ENCODE results near the gene RHPN2. TPM values are rescaled to one million over a fixed set of nuclear protein-coding genes. Genes with fewer than 3 reads are reported as not detected.

The RHPN2 gene
- total and polyA plus RNA-seq, 7 donors = 1.7 to 84.8 (median 3.2) TPM

DNA sequence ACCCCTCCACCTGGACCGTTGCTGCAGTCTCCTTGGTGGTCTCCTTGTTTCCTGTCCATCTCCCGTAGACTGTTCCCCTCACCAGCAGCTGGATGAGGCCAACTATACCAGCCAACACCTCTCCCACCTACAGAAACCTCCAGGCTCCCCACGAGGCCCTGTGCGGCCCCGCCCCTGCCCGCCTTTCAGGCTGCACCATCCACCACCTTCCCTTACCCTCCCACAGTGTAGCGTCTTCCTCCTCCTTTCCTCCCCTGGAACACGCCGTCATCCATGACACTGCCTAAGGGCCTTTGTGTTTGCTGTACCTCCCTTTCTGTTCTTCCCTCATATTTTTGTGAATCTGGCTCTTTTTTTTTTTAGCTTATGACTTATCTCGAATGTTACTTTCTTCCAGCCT lies 43.5 kb upstream of the RHPN2 start:
- H3K9me3 ChIP-seq = no peaks in the 10 kb centered on the region
- TF ChIP-seq POLR2AphosphoS5 (IDR thresholded peaks at IDR 0.05) (no peak), POLR2A (IDR thresholded peaks at IDR 0.05) (no peak), EP300 (IDR thresholded peaks at IDR 0.05) (no peak)
- TF ChIP-seq, protein P1, sequence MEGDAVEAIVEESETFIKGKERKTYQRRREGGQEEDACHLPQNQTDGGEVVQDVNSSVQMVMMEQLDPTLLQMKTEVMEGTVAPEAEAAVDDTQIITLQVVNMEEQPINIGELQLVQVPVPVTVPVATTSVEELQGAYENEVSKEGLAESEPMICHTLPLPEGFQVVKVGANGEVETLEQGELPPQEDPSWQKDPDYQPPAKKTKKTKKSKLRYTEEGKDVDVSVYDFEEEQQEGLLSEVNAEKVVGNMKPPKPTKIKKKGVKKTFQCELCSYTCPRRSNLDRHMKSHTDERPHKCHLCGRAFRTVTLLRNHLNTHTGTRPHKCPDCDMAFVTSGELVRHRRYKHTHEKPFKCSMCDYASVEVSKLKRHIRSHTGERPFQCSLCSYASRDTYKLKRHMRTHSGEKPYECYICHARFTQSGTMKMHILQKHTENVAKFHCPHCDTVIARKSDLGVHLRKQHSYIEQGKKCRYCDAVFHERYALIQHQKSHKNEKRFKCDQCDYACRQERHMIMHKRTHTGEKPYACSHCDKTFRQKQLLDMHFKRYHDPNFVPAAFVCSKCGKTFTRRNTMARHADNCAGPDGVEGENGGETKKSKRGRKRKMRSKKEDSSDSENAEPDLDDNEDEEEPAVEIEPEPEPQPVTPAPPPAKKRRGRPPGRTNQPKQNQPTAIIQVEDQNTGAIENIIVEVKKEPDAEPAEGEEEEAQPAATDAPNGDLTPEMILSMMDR (IDR thresholded peaks at IDR 0.05) = no peak
- no peak for DNase-seq
- H3K4me3 ChIP-seq = no peak overlapping the region
- H3K27ac ChIP-seq = no peak overlapping the region
- H3K36me3 ChIP-seq = peaks cover 0 to 88% (median 57%) of the 10 kb centered on the region in 4 donors
- WGBS, 2 donors = 90 to 93% methylated on average over 10 of the region's 10 CpGs
- intact Hi-C loops (cut with DNase I) = no loop called here
- no peaks in the 10 kb centered on the region for H3K4me1 ChIP-seq
- H3K27me3 ChIP-seq = no peaks in the 10 kb centered on the region

DNA sequence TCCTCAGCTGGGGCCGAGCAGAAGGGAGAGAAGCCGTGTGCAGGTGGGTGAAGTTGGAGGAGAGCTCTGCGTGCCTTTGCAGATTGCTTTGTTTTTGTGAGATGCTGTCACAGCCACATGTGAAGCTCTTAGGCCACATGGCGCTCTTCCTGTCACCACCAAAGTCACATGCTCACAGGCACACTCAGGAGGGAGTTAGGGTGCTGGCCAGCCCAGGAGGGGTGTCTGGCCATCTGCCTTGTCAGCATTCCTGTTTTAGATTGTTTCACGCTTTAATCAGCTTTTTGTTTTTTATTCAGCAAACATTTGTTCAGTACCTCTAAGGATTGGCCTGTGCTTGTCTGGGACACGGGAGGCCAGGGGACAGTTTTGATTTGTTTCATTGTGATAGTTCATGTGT lies 38.2 kb upstream of the RHPN2 start:
- H3K4me1 ChIP-seq = no peaks in the 10 kb centered on the region
- intact Hi-C loops (cut with DNase I) = no loop called here
- H3K36me3 ChIP-seq = peaks cover 4 to 88% (median 44%) of the 10 kb centered on the region in 4 donors
- DNase-seq = no peak
- H3K27me3 ChIP-seq = no peaks in the 10 kb centered on the region
- TF ChIP-seq EP300 (IDR thresholded peaks at IDR 0.05) (no peak), POLR2A (IDR thresholded peaks at IDR 0.05) (no peak), POLR2AphosphoS5 (IDR thresholded peaks at IDR 0.05) (no peak)
- TF ChIP-seq, protein P1 (IDR thresholded peaks at IDR 0.05) = no peak
- H3K4me3 ChIP-seq = no peak overlapping the region
- H3K27ac ChIP-seq = no peak overlapping the region
- H3K9me3 ChIP-seq = no peaks in the 10 kb centered on the region
- WGBS, 2 donors = 95 to 97% methylated on average over 6 of the region's 6 CpGs

DNA sequence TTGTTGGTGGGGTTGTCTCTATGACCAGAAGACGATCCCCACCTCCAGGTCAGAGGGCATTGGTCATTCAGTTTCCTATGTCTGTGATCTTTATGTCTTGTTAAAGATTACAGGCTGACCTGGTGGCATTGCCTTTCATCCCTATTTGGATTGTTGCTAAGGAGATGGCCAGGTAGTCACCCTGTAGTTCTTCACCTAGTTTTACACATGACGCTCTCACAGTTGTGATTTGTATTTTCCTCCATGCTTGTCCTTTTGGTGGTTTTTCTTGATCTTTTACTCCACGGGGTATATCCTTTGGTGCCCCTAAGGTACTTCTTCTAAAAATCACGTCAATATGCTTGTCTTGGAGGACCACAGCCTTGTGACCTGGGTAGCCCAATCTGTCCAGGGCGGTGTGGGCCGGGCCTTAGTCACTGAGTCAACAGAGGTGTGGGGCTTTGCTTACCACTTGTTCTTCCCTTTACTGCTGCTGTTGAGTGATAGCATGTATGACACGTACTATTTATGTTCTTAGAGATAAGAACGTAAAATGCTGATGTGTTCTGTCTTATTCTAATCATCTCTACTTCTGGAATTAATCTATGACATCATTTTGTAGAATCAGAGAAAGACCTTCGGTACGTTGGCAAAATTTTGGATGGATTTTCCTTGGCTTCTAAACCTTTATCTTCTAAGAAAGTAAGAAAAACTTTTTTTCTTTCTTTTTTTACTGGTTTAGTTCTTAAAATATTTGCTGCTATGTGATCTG lies 36.4 kb upstream of the RHPN2 start:
- no peaks in the 10 kb centered on the region for H3K27me3 ChIP-seq
- H3K36me3 ChIP-seq = peaks cover 13 to 88% (median 44%) of the 10 kb centered on the region in 4 donors
- no peak overlapping the region for H3K4me3 ChIP-seq
- intact Hi-C loops (cut with DNase I) = no loop called here
- no peaks in the 10 kb centered on the region for H3K9me3 ChIP-seq
- WGBS, 2 donors = 25 to 81% methylated on average over 10 of the region's 10 CpGs
- no peak for TF ChIP-seq EP300 (IDR thresholded peaks at IDR 0.05)
- TF ChIP-seq POLR2A (IDR thresholded peaks at IDR 0.05) = no peak
- TF ChIP-seq, protein P1 (IDR thresholded peaks at IDR 0.05) = no peak
- no peak for TF ChIP-seq POLR2AphosphoS5 (IDR thresholded peaks at IDR 0.05)
- no peak overlapping the region for H3K27ac ChIP-seq
- no peak for DNase-seq
- no peaks in the 10 kb centered on the region for H3K4me1 ChIP-seq

DNA sequence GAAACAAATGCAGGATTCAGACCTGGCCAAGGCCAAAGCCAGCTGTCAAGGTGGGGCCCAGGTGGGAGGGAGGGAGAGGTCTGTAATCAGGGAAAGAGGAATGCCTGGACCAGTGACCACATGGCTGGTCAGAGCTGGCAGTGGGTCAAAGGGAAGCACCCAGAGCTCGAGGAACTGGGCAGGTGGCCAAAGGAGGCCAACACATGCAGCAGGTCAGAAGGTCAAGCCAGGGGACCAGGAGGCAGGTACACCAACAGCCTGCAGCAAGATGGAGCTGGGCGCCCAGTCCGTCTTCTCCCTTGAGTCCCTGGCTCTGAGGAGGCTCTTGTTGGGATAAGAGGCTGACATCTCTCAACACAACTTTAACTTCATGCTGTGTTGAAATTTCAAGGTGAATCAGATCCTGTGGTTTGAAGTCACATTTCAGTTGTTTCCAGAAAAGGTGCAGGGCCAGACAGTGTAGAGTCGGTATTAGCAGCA lies 33.4 kb upstream of the RHPN2 start:
- peaks cover 23 to 98% (median 62%) of the 10 kb centered on the region in 4 donors for H3K36me3 ChIP-seq
- no peak for DNase-seq
- no peaks in the 10 kb centered on the region for H3K27me3 ChIP-seq

More for the DNA sequence above, 33.4 kb upstream of the RHPN2 start:
- 73 to 83% methylated on average over 4 of the region's 4 CpGs for whole genome bisulfite sequencing, 2 donors
- intact Hi-C loops (cut with DNase I) = no loop called here
- TF ChIP-seq, protein P1 (IDR thresholded peaks at IDR 0.05) = no peak
- TF ChIP-seq POLR2AphosphoS5 (IDR thresholded peaks at IDR 0.05) (no peak), EP300 (IDR thresholded peaks at IDR 0.05) (no peak), POLR2A (IDR thresholded peaks at IDR 0.05) (no peak)
- no peak overlapping the region for H3K27ac ChIP-seq
- H3K9me3 ChIP-seq = no peaks in the 10 kb centered on the region
- no peaks in the 10 kb centered on the region for H3K4me1 ChIP-seq
- no peak overlapping the region for H3K4me3 ChIP-seq

All from sigmoid colon (tissue), 7 donors.